ENCODE results near the gene FMN2. TPM values are rescaled to one million over a fixed set of nuclear protein-coding genes. Genes with fewer than 3 reads are reported as not detected.

The FMN2 gene
- total RNA-seq, 1 experiment from 2014 or later: 4.6 TPM

- intact Hi-C loops (cut with micrococcal nuclease): no loop called here
- ChIA-PET CTCF (interaction anchor here (0.5 kb wide), 1 partner anchor 179 kb away, joined by 3 read pairs; no protein-coding TSS in a partner anchor), POLR2A (ENCODE audit: unreplicated experiment) (no interaction called here)
- Histone ChIP-seq H3K27ac (ENCODE audit: low read length) (no peak overlapping the region), H3K79me2 (ENCODE audit: low read length) (no peaks in the 10 kb centered on the region), H3K4me2 (ENCODE audit: low read length) (no peak overlapping the region), H2AFZ (ENCODE audit: low read length) (no peak overlapping the region), H3K36me3 (ENCODE audit: low read depth, low read length) (no peaks in the 10 kb centered on the region), H3K4me3 (ENCODE audit: low read length) (no peak overlapping the region), H3K27me3 (ENCODE audit: low read length) (no peaks in the 10 kb centered on the region), H3F3A (ENCODE audit: low read length, unreplicated experiment) (no peaks in the 10 kb centered on the region), H3K4me1 (ENCODE audit: insufficient read depth, low read length) (0 out of 2 replicates have a peak, but pooled peaks cover 6% of the 10 kb centered on the region), H4K20me1 (ENCODE audit: low read length) (no peaks in the 10 kb centered on the region), H3K9me3 (ENCODE audit: low read length) (no peaks in the 10 kb centered on the region), H3K9ac (ENCODE audit: low read length) (no peak overlapping the region), H3K9me2 (replicated peaks; ENCODE audit: low read length) (no peaks in the 10 kb centered on the region)
- TF ChIP-seq EZH2 (IDR thresholded peaks at IDR 0.05; ENCODE audit: low read length, unreplicated experiment): no peak
- TF ChIP-seq EZH2phosphoT487 (IDR thresholded peaks at IDR 0.05; ENCODE audit: borderline replicate concordance, low read length): no peak
- no peak for TF ChIP-seq CTCF (conservative IDR thresholded peaks at IDR 0.05; ENCODE audit: low read depth, low read length)
- DNase-seq (no peak), ATAC-seq (no peak)
- BruUV-seq (replicated peaks): no TSS peak
Observed at GRCh38 chr1:240423246-240423924, 331.7 kb downstream of the FMN2 start.

- no peaks in the 10 kb centered on the region for H3F3A ChIP-seq (ENCODE audit: low read length, unreplicated experiment)
- H3K79me2 ChIP-seq (ENCODE audit: low read length): no peaks in the 10 kb centered on the region
- no peaks in the 10 kb centered on the region for H4K20me1 ChIP-seq (ENCODE audit: low read length)
- H3K27me3 ChIP-seq (ENCODE audit: low read length): no peaks in the 10 kb centered on the region
- BruUV-seq (replicated peaks): no TSS peak
- H3K36me3 ChIP-seq (ENCODE audit: low read depth, low read length): no peaks in the 10 kb centered on the region
- ChIA-PET POLR2A (ENCODE audit: unreplicated experiment) (no interaction called here), CTCF (no interaction called here)
- TF ChIP-seq CTCF (conservative IDR thresholded peaks at IDR 0.05; ENCODE audit: low read depth, low read length) (no peak), EZH2 (IDR thresholded peaks at IDR 0.05; ENCODE audit: low read length, unreplicated experiment) (no peak), EZH2phosphoT487 (IDR thresholded peaks at IDR 0.05; ENCODE audit: borderline replicate concordance, low read length) (no peak)
- H3K9ac ChIP-seq (ENCODE audit: low read length): no peak overlapping the region
- DNase-seq: peak; percentile 54
- no peaks in the 10 kb centered on the region for H3K9me2 ChIP-seq (replicated peaks; ENCODE audit: low read length)
- 0 out of 2 replicates have a peak, but pooled peaks cover 6% of the 10 kb centered on the region for H3K4me1 ChIP-seq (ENCODE audit: insufficient read depth, low read length)
- no peak overlapping the region for H3K4me3 ChIP-seq (ENCODE audit: low read length)
- H2AFZ ChIP-seq (ENCODE audit: low read length): no peak overlapping the region
- no peak overlapping the region for H3K4me2 ChIP-seq (ENCODE audit: low read length)
- no peak overlapping the region for H3K27ac ChIP-seq (ENCODE audit: low read length)
- peak; percentile 58 for ATAC-seq
- no peaks in the 10 kb centered on the region for H3K9me3 ChIP-seq (ENCODE audit: low read length)
- intact Hi-C loops (cut with micrococcal nuclease): no loop called here
Observed at GRCh38 chr1:240424740-240425464, 333.2 kb downstream of the FMN2 start.

DNA sequence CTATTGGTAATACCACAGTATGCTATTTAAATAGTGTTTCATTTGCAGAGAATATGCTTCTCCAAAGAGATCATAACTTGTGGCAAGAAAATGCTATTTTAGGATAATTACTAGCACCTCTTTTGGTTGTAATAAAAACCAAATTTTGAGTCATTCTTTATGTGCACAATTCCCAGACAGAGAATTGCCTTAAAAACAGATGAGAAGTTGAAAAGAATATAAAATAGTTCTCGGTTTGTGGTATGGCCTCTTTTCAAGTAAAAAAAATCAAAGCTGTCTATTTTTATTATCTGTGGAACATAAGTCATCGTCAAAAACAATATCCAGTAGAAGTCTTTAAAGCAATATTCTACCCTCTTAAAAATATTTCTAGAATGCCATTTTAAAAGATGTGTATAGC lies 334.4 kb downstream of the FMN2 start:
- Histone ChIP-seq H3K9me3 (ENCODE audit: low read length) (no peaks in the 10 kb centered on the region), H3K4me2 (ENCODE audit: low read length) (no peak overlapping the region), H3K4me1 (ENCODE audit: insufficient read depth, low read length) (0 out of 2 replicates have a peak, but pooled peaks cover 6% of the 10 kb centered on the region), H3K4me3 (ENCODE audit: low read length) (no peak overlapping the region), H3F3A (ENCODE audit: low read length, unreplicated experiment) (no peaks in the 10 kb centered on the region), H3K27ac (ENCODE audit: low read length) (no peak overlapping the region), H3K27me3 (ENCODE audit: low read length) (no peaks in the 10 kb centered on the region), H3K36me3 (ENCODE audit: low read depth, low read length) (no peaks in the 10 kb centered on the region), H3K9me2 (replicated peaks; ENCODE audit: low read length) (no peaks in the 10 kb centered on the region), H2AFZ (ENCODE audit: low read length) (no peak overlapping the region), H3K79me2 (ENCODE audit: low read length) (no peaks in the 10 kb centered on the region), H4K20me1 (ENCODE audit: low read length) (no peaks in the 10 kb centered on the region), H3K9ac (ENCODE audit: low read length) (no peak overlapping the region)
- intact Hi-C loops (cut with micrococcal nuclease): no loop called here
- BruUV-seq (replicated peaks): no TSS peak
- DNase-seq: no peak
- ChIA-PET POLR2A (ENCODE audit: unreplicated experiment) (no interaction called here), CTCF (no interaction called here)
- ATAC-seq: no peak
- TF ChIP-seq CTCF (conservative IDR thresholded peaks at IDR 0.05; ENCODE audit: low read depth, low read length) (no peak), EZH2phosphoT487 (IDR thresholded peaks at IDR 0.05; ENCODE audit: borderline replicate concordance, low read length) (no peak), EZH2 (IDR thresholded peaks at IDR 0.05; ENCODE audit: low read length, unreplicated experiment) (no peak)

All from PC-3 (cell line).